ENCODE results near the gene CALB2.

CALB2 gene

GRCh38 chr16:71424626-71425025 is 66.1 kb downstream of the CALB2 start:
- in situ Hi-C loops (cut with MboI; ENCODE audit: low sequenced_read_pairs) = no loop called here

GRCh38 chr16:71425746-71426068 is 67.2 kb downstream of the CALB2 start:
- in situ Hi-C loops (cut with MboI; ENCODE audit: low sequenced_read_pairs) = no loop called here

- in situ Hi-C loops (cut with MboI; ENCODE audit: low sequenced_read_pairs) = no loop called here
Observed at GRCh38 chr16:71426069-71426879, 67.8 kb downstream of the CALB2 start.

- in situ Hi-C loops (cut with MboI; ENCODE audit: low sequenced_read_pairs) = no loop called here
Observed at GRCh38 chr16:71426880-71427615, 68.5 kb downstream of the CALB2 start.

- in situ Hi-C loops (cut with MboI; ENCODE audit: low sequenced_read_pairs) = no loop called here
Observed at GRCh38 chr16:71428385-71428784, 69.9 kb downstream of the CALB2 start.

GRCh38 chr16:71428883-71429282 is 70.4 kb downstream of the CALB2 start:
- in situ Hi-C loops (cut with MboI; ENCODE audit: low sequenced_read_pairs) = no loop called here

GRCh38 chr16:71429581-71429980 is 71.1 kb downstream of the CALB2 start:
- in situ Hi-C loops (cut with MboI; ENCODE audit: low sequenced_read_pairs) = no loop called here

GRCh38 chr16:71430744-71431143 is 72.2 kb downstream of the CALB2 start:
- in situ Hi-C loops (cut with MboI; ENCODE audit: low sequenced_read_pairs) = no loop called here

GRCh38 chr16:71431176-71431575 is 72.7 kb downstream of the CALB2 start:
- in situ Hi-C loops (cut with MboI; ENCODE audit: low sequenced_read_pairs) = no loop called here

- in situ Hi-C loops (cut with MboI; ENCODE audit: low sequenced_read_pairs) = no loop called here
Observed at GRCh38 chr16:71431991-71432390, 73.5 kb downstream of the CALB2 start.

GRCh38 chr16:71432906-71433305 is 74.4 kb downstream of the CALB2 start:
- in situ Hi-C loops (cut with MboI; ENCODE audit: low sequenced_read_pairs) = no loop called here

- in situ Hi-C loops (cut with MboI; ENCODE audit: low sequenced_read_pairs) = no loop called here
Observed at GRCh38 chr16:71436473-71436872, 78.0 kb downstream of the CALB2 start.

- in situ Hi-C loops (cut with MboI; ENCODE audit: low sequenced_read_pairs) = no loop called here
Observed at GRCh38 chr16:71439523-71439922, 81.0 kb downstream of the CALB2 start.
